ENCODE results near the gene HS3ST2.

The HS3ST2 gene

GRCh38 chr16:22843856-22844255 is 29.9 kb downstream of the HS3ST2 start:
- no peak for TF ChIP-seq CTCF (IDR thresholded peaks at IDR 0.05; ENCODE audit: low read depth, low read length)
- DNase-seq (ENCODE audit: extremely low read depth, low read depth) = no peak

- DNase-seq (ENCODE audit: extremely low read depth, low read depth) = no peak
- TF ChIP-seq CTCF (IDR thresholded peaks at IDR 0.05; ENCODE audit: low read depth, low read length) = no peak
Observed at GRCh38 chr16:22844416-22844815, 30.5 kb downstream of the HS3ST2 start.

DNA sequence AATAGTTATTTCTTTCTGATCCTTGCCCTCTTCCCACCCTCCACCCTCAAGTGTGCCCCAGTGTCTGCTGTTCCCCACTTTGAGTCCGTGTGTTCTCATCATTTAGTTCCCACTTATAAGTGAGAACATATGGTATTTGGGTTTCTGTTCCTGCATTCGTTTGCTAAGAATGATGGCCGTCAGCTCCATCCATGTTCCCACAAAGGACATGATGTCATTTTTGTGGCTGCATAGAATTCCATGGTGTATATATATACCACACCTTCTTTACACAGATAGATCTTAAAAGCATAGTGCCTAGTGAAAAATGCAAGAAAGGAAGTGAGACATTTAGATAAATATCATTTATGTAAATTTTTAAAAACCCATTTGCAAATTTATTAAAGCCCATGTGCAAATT is 33.1 kb downstream of the HS3ST2 start:
- TF ChIP-seq CTCF (IDR thresholded peaks at IDR 0.05; ENCODE audit: low read depth, low read length) = no peak
- no peak for DNase-seq (ENCODE audit: extremely low read depth, low read depth)

DNA sequence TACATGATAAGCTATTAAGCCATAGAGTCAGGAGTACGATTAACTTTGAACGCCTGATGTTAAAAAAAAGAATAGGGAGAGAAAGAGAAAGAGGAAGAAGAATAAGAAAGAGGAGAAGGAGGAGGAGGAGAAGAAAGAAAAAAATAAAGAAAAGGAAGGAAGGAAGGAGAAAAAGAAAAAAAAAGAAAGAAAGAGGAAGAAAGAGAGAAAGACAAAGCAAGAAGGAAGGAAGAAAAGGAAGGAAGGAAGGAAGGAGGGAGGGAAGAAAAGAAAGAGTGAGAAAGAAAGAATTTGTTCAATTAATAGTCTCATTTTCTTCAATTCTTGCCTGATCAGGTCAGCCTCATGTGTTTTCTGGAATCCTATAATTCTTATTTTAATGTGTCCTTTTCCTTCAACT is 33.7 kb downstream of the HS3ST2 start:
- TF ChIP-seq CTCF (IDR thresholded peaks at IDR 0.05; ENCODE audit: low read depth, low read length) = no peak
- DNase-seq (ENCODE audit: extremely low read depth, low read depth) = no peak

GRCh38 chr16:22848451-22848850 is 34.5 kb downstream of the HS3ST2 start:
- DNase-seq (ENCODE audit: extremely low read depth, low read depth) = no peak
- no peak for TF ChIP-seq CTCF (IDR thresholded peaks at IDR 0.05; ENCODE audit: low read depth, low read length)

DNA sequence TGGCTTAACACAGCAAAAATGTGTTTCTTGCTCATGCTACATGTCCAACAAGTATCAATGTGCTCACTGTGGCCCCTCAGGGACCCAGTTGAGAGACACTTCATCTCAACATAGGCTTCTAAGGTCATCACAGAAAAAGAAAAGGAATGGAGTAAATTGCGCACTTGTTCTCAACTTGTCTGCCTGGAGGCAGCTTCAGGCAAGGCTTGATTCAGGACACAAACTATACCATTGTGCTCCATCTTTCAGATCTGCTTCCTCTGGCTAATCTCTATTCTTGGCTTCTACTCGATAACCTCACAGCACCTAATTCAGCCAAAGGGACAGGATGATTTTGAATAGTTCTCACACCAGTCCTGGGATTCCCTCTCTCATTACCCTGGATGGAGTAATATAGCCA is 35.6 kb downstream of the HS3ST2 start:
- no peak for DNase-seq (ENCODE audit: extremely low read depth, low read depth)
- TF ChIP-seq CTCF (IDR thresholded peaks at IDR 0.05; ENCODE audit: low read depth, low read length) = no peak

DNA sequence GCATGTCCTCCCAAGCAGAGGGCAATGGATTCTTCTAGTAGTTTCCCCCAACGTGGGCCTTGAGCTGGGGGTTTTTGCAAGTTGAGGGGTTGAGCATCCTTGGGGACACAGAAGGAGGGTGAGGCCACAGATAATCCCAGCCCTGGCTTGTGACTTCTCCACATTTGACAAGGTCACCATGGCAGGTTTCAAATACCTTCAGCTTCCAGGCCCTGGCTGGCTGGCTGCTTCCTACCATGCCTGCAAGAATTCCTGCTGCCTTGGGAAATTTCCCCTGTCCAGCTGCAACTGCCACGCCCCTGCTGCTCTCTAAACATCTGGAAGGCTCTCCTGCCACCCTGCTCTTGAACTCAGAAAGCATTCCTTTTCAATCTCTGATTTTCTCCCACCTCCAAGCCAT is 41.3 kb downstream of the HS3ST2 start:
- no peak for DNase-seq (ENCODE audit: extremely low read depth, low read depth)
- no peak for TF ChIP-seq CTCF (IDR thresholded peaks at IDR 0.05; ENCODE audit: low read depth, low read length)
